ENCODE results near the gene RGPD4. TPM values are rescaled to one million over a fixed set of nuclear protein-coding genes. Genes with fewer than 3 reads are reported as not detected.
A peak's percentile ranks its signal among the peaks of the same experiment; 100 is the strongest.
"Not testable (repeated sequence)": the region's sequence is repeated elsewhere in the genome, so short reads cannot be mapped to it uniquely, and the experiment has no call there.

RGPD4 gene
- total RNA-seq (2014; rRNA removed; shearing (Covaris generic)): not detected in 2 replicates
- not detected in 2 replicates for total RNA-seq (2022)
- Bru-seq, nascent RNA: percentile 16 among the genes with signal in this experiment
- BruChase-seq, experiment 1, labeled RNA remaining after a 6-hour chase: percentile 15 among the genes with signal in this experiment
- BruChase-seq, experiment 2, labeled RNA remaining after a 2-hour chase: percentile 13 among the genes with signal in this experiment
- long read RNA-seq: 0 reads

DNA sequence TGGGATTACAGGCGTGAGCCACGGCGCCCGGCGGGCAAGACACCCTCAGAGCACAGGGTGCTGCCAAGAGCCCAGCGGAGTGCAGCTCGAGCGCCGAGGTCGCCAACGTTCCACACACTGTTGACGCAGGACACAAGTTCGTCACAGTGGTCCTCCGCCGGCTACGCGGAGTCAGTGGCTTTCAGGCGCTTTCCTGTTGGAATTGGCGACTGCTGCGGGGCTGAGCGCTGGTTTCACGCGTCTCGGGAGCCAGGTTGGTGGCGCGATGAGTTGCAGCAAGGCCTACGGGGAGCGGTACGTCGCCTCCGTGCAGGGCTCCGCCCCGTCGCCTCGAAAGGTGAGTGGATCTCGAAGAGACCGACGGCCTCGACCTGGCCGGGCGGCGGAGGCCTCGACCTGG lies at the start of gene RGPD4:
RGPD4 (plus strand) TSS at position 144 of the 400 bp plus-strand sequence; CDS start at position 266, 122 bp downstream.
- H4K20me1 ChIP-seq (ENCODE audit: insufficient read depth, low read length); H3K79me2 ChIP-seq (ENCODE audit: insufficient read depth, low read depth, low read length); POLR2A ChIA-PET; H3K4me3 ChIP-seq (ENCODE audit: low read depth, low read length, poor library complexity, severe bottlenecking); H2AFZ ChIP-seq (ENCODE audit: low read length); H3K9me3 ChIP-seq (ENCODE audit: low read length); CTCF ChIA-PET (ENCODE audit: unreplicated experiment); DNase-seq (ENCODE audit: low spot score); intact Hi-C loops (cut with micrococcal nuclease; ENCODE audit: unreplicated experiment); H3K4me1 ChIP-seq (ENCODE audit: insufficient read depth, low read length, poor library complexity, severe bottlenecking); H3K27ac ChIP-seq (ENCODE audit: low read depth, low read length, poor library complexity, severe bottlenecking); H3K36me3 ChIP-seq (ENCODE audit: insufficient read depth, low read length); BruUV-seq (replicated peaks); H3K4me2 ChIP-seq (ENCODE audit: low read length); H3K9me2 ChIP-seq (ENCODE audit: insufficient read depth, low read length): not testable (repeated sequence)

GRCh38 chr2:107777974-107778373 lies 48.7 kb upstream of the RGPD4 start:
- Histone ChIP-seq H3K9me3 (ENCODE audit: low read length) (no peaks in the 10 kb centered on the region), H3K4me1 (ENCODE audit: insufficient read depth, low read length, poor library complexity, severe bottlenecking) (no peaks in the 10 kb centered on the region), H3K4me2 (ENCODE audit: low read length) (no peak overlapping the region), H2AFZ (ENCODE audit: low read length) (no peak overlapping the region), H3K36me3 (ENCODE audit: insufficient read depth, low read length) (no peaks in the 10 kb centered on the region), H3K9me2 (ENCODE audit: insufficient read depth, low read length) (no peaks in the 10 kb centered on the region), H3K4me3 (ENCODE audit: low read depth, low read length, poor library complexity, severe bottlenecking) (no peak overlapping the region), H3K27ac (ENCODE audit: low read depth, low read length, poor library complexity, severe bottlenecking) (no peak overlapping the region), H4K20me1 (ENCODE audit: insufficient read depth, low read length) (no peaks in the 10 kb centered on the region), H3K79me2 (ENCODE audit: insufficient read depth, low read depth, low read length) (no peaks in the 10 kb centered on the region)
- TF ChIP-seq CTCF (conservative IDR thresholded peaks at IDR 0.05; ENCODE audit: low read length) (no peak), EZH2phosphoT487 (IDR thresholded peaks at IDR 0.05; ENCODE audit: borderline replicate concordance, low read depth, low read length) (no peak)
- no TSS peak for BruUV-seq (replicated peaks)
- intact Hi-C loops (cut with micrococcal nuclease; ENCODE audit: unreplicated experiment): no loop called here
- ChIA-PET CTCF (ENCODE audit: unreplicated experiment) (no interaction called here), POLR2A (no interaction called here)
- no peak for DNase-seq (ENCODE audit: low spot score)

DNA sequence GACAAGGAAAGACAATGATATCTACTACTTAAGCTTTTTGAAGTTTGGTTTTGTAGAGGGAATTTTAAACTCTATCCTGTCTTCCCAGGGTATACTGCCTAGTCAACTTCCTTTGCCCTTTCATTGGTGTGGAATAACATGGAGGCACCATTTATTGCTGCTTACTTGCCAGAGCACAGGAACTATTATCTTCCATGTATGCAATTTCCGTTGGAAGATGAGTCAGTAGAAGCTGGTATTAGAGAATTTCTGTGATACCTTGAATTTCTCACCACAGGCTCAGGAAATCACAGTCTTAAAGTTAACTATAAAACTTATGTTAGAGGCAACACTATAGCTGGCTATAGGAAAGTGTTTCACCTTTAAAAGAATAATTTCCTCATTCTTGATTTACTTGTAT lies 40.9 kb upstream of the RGPD4 start:
- ChIA-PET CTCF (ENCODE audit: unreplicated experiment) (no interaction called here), POLR2A (interaction anchor here (0.6 kb wide), 1 partner anchor 22 kb away, joined by 3 read pairs; no protein-coding TSS in a partner anchor)
- Histone ChIP-seq H2AFZ (ENCODE audit: low read length) (no peak overlapping the region), H3K9me2 (ENCODE audit: insufficient read depth, low read length) (no peaks in the 10 kb centered on the region), H4K20me1 (ENCODE audit: insufficient read depth, low read length) (no peaks in the 10 kb centered on the region), H3K4me2 (ENCODE audit: low read length) (no peak overlapping the region), H3K4me1 (ENCODE audit: insufficient read depth, low read length, poor library complexity, severe bottlenecking) (no peaks in the 10 kb centered on the region), H3K79me2 (ENCODE audit: insufficient read depth, low read depth, low read length) (no peaks in the 10 kb centered on the region), H3K27ac (ENCODE audit: low read depth, low read length, poor library complexity, severe bottlenecking) (no peak overlapping the region), H3K36me3 (ENCODE audit: insufficient read depth, low read length) (no peaks in the 10 kb centered on the region), H3K9me3 (ENCODE audit: low read length) (no peaks in the 10 kb centered on the region), H3K4me3 (ENCODE audit: low read depth, low read length, poor library complexity, severe bottlenecking) (no peak overlapping the region)
- BruUV-seq (replicated peaks): no TSS peak
- intact Hi-C loops (cut with micrococcal nuclease; ENCODE audit: unreplicated experiment): no loop called here
- TF ChIP-seq CTCF (conservative IDR thresholded peaks at IDR 0.05; ENCODE audit: low read length): no peak
- TF ChIP-seq EZH2phosphoT487 (IDR thresholded peaks at IDR 0.05; ENCODE audit: borderline replicate concordance, low read depth, low read length): no peak
- no peak for DNase-seq (ENCODE audit: low spot score)

Data from OCI-LY7 (cell line).